K562 (cell line): ENCODE results near the gene COLEC12. TPM values are rescaled to one million over a fixed set of nuclear protein-coding genes. Genes with fewer than 3 reads are reported as not detected.

Source experiments
- ARHGAP35 ChIP-seq: fragments of 450-650 bp; IDR thresholded peaks from 2 replicates; pipeline ENCODE4 v1.6.1; 2018; ENCODE audit not compliant: partially characterized antibody
- DEAF1 ChIP-seq: fragments of 450-650 bp; formaldehyde crosslinking; IDR thresholded peaks from 2 replicates; pipeline ENCODE4 v1.4.0; 2020; ENCODE audit warnings: mild to moderate bottlenecking, moderate library complexity
- HLTF ChIP-seq: fragments of 450-650 bp; IDR thresholded peaks from 2 replicates; pipeline ENCODE4 v1.6.1; 2016
- MLLT1 ChIP-seq, 2 experiments: fragments of 450-650 bp; IDR thresholded peaks; 2 replicates each; pipeline ENCODE4 v1.6.1; 2016
- POLR2AphosphoS2 ChIP-seq: IDR thresholded peaks from 2 replicates; pipeline ENCODE4 v1.6.1; 2012; ENCODE audit warnings: low read length, improper control_type of control experiment
- SAFB2 ChIP-seq: fragments of 200-400 bp; formaldehyde crosslinking; IDR thresholded peaks from 2 replicates; pipeline ENCODE4 v1.6.1; 2018; ENCODE audit warnings: borderline replicate concordance, low read length, low read depth, moderate library complexity; ENCODE audit not compliant: severe bottlenecking
- SP1 ChIP-seq: sonication (generic); formaldehyde crosslinking; IDR thresholded peaks from 2 replicates; pipeline ENCODE4 v1.8.1; 2022; ENCODE audit warnings: mild to moderate bottlenecking, missing genetic modification reagents
- TAL1 ChIP-seq: fragments of 450-650 bp; IDR thresholded peaks from 2 replicates; pipeline ENCODE4 v1.6.1; 2016; ENCODE audit warnings: mild to moderate bottlenecking
- TCFL5 ChIP-seq: fragments of 250-450 bp; sonication (Bioruptor Pico); conservative IDR thresholded peaks from 2 replicates; pipeline ENCODE4 v1.6.1; 2021; ENCODE audit warnings: mild to moderate bottlenecking, moderate library complexity, matching md5 sums
- ZBTB1 ChIP-seq: sonication (generic); formaldehyde crosslinking; IDR thresholded peaks from 2 replicates; pipeline ENCODE4 v1.8.1; 2023; ENCODE audit warnings: missing genetic modification reagents, low read depth, mild to moderate bottlenecking, borderline replicate concordance
- ZNF586 ChIP-seq: fragments of 450-650 bp; formaldehyde crosslinking; conservative IDR thresholded peaks from 2 replicates; pipeline ENCODE4 v1.4.0; 2020; ENCODE audit warnings: mild to moderate bottlenecking, moderate library complexity
- polyA plus RNA-seq, 8 experiments: library from polyadenylated mRNA; depleted of rRNA in 4 of 8; stranded (reverse) in 5 of 8; unstranded in 3 of 8; fragments of >200 nt; fragmentation: Nextera tagmentation in 2 of 8; fragmentation: Illumina TruSeq in 1 of 8; extraction: Ambion mirVana in 2 of 8; extraction: Trizol in 1 of 8; gene quantifications; 2 replicates each; pipeline versions ENCODE4 v1.2.1 to v1.2.3, GENCODE V29; 2011 to 2014; ENCODE audit warnings: inconsistent platforms in 1 of 8, missing spikeins in 1 of 8
- total RNA-seq, 7 experiments: library from RNA; depleted of rRNA in 6 of 7; stranded (reverse); fragments of >200 nt in 6 of 7; fragmentation: Illumina TruSeq in 2 of 7; extraction: Trizol in 2 of 7; gene quantifications; 2 replicates each; pipeline versions ENCODE4 v1.2.1 to v1.2.3, GENCODE V29; 2011 to 2021; ENCODE audit warnings: low replicate concordance in 1 of 7

COLEC12 gene
- total and polyA plus RNA-seq, 9 of the 15 experiments (the other 6 are each of a cell fraction or from before 2014, with no cell fraction given), result 0.04 TPM; not detected in 8

GRCh38 chr18:356778-357177 is 143.7 kb downstream of the COLEC12 start (continued):
- TF ChIP-seq ZBTB1 (no peak), SAFB2 (no peak), POLR2AphosphoS2 (no peak), ZNF586 (CRISPR knock-in tag) (no peak), SP1 (CRISPR knock-in tag) (no peak), TCFL5 (CRISPR knock-in tag) (no peak), ARHGAP35 (no peak), HLTF (no peak), DEAF1 (no peak), TAL1 (no peak), MLLT1 (IDR thresholded peaks at IDR 0.05) (no peak)
